ENCODE results near the gene VPS26B.
A peak's percentile ranks its signal among the peaks of the same experiment; 100 is the strongest.

Gene VPS26B

GRCh38 chr11:134206185-134206584, 18.3 kb upstream of the VPS26B start:
- TF ChIP-seq SPI1 (IDR thresholded peaks at IDR 0.05; ENCODE audit: borderline replicate concordance, low read depth) (no peak), REST (IDR thresholded peaks at IDR 0.05; ENCODE audit: insufficient replicate concordance, low read depth) (no peak), GABPA (IDR thresholded peaks at IDR 0.05; ENCODE audit: low read depth) (no peak), CTCF (IDR thresholded peaks at IDR 0.05; ENCODE audit: insufficient read depth, low read length) (no peak), POLR2AphosphoS5 (IDR thresholded peaks at IDR 0.05; ENCODE audit: low read depth) (no peak)
- no peak overlapping the region for H3K27ac ChIP-seq (replicated peaks)
- no peaks in the 10 kb centered on the region for H3K27me3 ChIP-seq (ENCODE audit: insufficient read depth, poor library complexity, severe bottlenecking)
- H3K4me3 ChIP-seq (replicated peaks; ENCODE audit: insufficient read depth, low read length): no peak overlapping the region
- no peak for DNase-seq (ENCODE audit: low read depth in 1 of 2, low spot score in 1 of 2)

GRCh38 chr11:134207538-134208239, 16.8 kb upstream of the VPS26B start:
- Histone ChIP-seq H3K27ac (replicated peaks) (no peak overlapping the region), H3K27me3 (ENCODE audit: insufficient read depth, poor library complexity, severe bottlenecking) (no peaks in the 10 kb centered on the region), H3K4me3 (replicated peaks; ENCODE audit: insufficient read depth, low read length) (no peak overlapping the region)
- peak in 1 of 2 experiments; percentile 52 for DNase-seq (ENCODE audit: low read depth in 1 of 2, low spot score in 1 of 2)
- TF ChIP-seq REST (IDR thresholded peaks at IDR 0.05; ENCODE audit: insufficient replicate concordance, low read depth) (no peak), GABPA (IDR thresholded peaks at IDR 0.05; ENCODE audit: low read depth) (no peak)

GRCh38 chr11:134215836-134216235, 8.6 kb upstream of the VPS26B start:
- no peak for TF ChIP-seq SPI1 (IDR thresholded peaks at IDR 0.05; ENCODE audit: borderline replicate concordance, low read depth)
- no peaks in the 10 kb centered on the region for H3K27me3 ChIP-seq (ENCODE audit: insufficient read depth, poor library complexity, severe bottlenecking)
- H3K4me3 ChIP-seq (replicated peaks; ENCODE audit: insufficient read depth, low read length): no peak overlapping the region

GRCh38 chr11:134216816-134217215, 7.7 kb upstream of the VPS26B start:
- H3K27me3 ChIP-seq (ENCODE audit: insufficient read depth, poor library complexity, severe bottlenecking): no peaks in the 10 kb centered on the region
- no peak overlapping the region for H3K27ac ChIP-seq (replicated peaks)
- TF ChIP-seq REST (IDR thresholded peaks at IDR 0.05; ENCODE audit: insufficient replicate concordance, low read depth): no peak
- TF ChIP-seq GABPA (IDR thresholded peaks at IDR 0.05; ENCODE audit: low read depth): no peak
- no peak for TF ChIP-seq SPI1 (IDR thresholded peaks at IDR 0.05; ENCODE audit: borderline replicate concordance, low read depth)
- TF ChIP-seq CTCF (IDR thresholded peaks at IDR 0.05; ENCODE audit: insufficient read depth, low read length): no peak
- TF ChIP-seq POLR2AphosphoS5 (IDR thresholded peaks at IDR 0.05; ENCODE audit: low read depth): no peak
- no peak for DNase-seq (ENCODE audit: low read depth in 1 of 2, low spot score in 1 of 2)
- no peak overlapping the region for H3K4me3 ChIP-seq (replicated peaks; ENCODE audit: insufficient read depth, low read length)

More at GRCh38 chr11:134215836-134216235, 8.6 kb upstream of the VPS26B start:
- no peak overlapping the region for H3K27ac ChIP-seq (replicated peaks)
- DNase-seq (ENCODE audit: low read depth in 1 of 2, low spot score in 1 of 2): no peak
